Measurements from ENCODE around the gene PITPNC1. TPM values are rescaled to one million over a fixed set of nuclear protein-coding genes. Genes with fewer than 3 reads are reported as not detected.
"Not testable (repeated sequence)": the region's sequence is repeated elsewhere in the genome, so short reads cannot be mapped to it uniquely, and the experiment has no call there.

The PITPNC1 gene
- total RNA-seq, 1 donor from 2014 or later = 18.4 TPM

- TF ChIP-seq, protein P1, sequence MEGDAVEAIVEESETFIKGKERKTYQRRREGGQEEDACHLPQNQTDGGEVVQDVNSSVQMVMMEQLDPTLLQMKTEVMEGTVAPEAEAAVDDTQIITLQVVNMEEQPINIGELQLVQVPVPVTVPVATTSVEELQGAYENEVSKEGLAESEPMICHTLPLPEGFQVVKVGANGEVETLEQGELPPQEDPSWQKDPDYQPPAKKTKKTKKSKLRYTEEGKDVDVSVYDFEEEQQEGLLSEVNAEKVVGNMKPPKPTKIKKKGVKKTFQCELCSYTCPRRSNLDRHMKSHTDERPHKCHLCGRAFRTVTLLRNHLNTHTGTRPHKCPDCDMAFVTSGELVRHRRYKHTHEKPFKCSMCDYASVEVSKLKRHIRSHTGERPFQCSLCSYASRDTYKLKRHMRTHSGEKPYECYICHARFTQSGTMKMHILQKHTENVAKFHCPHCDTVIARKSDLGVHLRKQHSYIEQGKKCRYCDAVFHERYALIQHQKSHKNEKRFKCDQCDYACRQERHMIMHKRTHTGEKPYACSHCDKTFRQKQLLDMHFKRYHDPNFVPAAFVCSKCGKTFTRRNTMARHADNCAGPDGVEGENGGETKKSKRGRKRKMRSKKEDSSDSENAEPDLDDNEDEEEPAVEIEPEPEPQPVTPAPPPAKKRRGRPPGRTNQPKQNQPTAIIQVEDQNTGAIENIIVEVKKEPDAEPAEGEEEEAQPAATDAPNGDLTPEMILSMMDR (conservative IDR thresholded peaks at IDR 0.05; ENCODE audit: low read depth, low read length) = no peak
- DNase-seq (ENCODE audit: low read depth) = no peak
- H3K4me3 ChIP-seq (ENCODE audit: low read depth, low read length) = peak overlapping the region; percentile 94
Observed at GRCh38 chr17:67718325-67718941, 341.4 kb downstream of the PITPNC1 start.

DNA sequence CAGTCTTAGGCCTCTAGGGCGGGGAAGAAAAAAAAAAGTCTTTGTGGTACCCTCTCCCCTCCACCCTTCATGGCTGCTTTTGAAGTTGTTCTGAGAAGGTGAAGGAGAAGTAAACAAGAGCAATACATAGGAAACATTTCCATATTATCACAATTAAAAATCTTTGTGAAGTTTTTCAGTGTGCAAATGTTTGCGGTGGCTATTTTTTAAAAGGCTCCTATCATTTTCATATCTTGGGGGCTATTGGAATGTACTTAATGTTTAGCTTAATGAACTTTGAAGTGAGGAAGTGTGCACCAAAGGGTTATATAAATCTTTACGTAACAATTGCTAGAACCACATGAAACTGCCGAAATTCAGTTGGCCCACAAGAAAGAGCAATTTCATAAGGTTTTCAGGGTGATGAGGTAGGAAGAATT lies 348.3 kb downstream of the PITPNC1 start:
- DNase-seq (ENCODE audit: low read depth) = no peak
- TF ChIP-seq, protein P1 (conservative IDR thresholded peaks at IDR 0.05; ENCODE audit: low read depth, low read length) = no peak
- H3K4me3 ChIP-seq (ENCODE audit: low read depth, low read length) = no peak overlapping the region

DNA sequence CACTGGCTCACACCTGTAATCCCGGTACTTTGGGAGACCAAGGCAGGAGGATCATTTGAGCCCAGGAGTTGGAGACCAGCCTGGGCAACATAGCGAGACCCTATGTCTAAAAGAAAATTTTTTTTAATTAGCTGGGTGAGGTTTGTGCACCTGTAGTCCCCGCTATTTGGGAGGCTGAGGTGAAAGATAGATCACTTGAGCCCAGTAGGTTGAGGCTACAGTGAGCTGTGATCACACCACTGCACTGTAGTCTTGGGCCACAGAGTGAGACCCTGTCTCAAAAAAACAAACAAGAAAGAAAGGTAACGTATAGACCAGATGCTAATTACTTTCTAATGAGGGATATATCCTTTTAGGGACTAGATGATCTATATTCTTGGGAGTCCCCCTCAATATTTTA lies 348.7 kb downstream of the PITPNC1 start:
- TF ChIP-seq, protein P1 (conservative IDR thresholded peaks at IDR 0.05; ENCODE audit: low read depth, low read length) = no peak
- no peak for DNase-seq (ENCODE audit: low read depth)
- H3K4me3 ChIP-seq (ENCODE audit: low read depth, low read length) = no peak overlapping the region

DNA sequence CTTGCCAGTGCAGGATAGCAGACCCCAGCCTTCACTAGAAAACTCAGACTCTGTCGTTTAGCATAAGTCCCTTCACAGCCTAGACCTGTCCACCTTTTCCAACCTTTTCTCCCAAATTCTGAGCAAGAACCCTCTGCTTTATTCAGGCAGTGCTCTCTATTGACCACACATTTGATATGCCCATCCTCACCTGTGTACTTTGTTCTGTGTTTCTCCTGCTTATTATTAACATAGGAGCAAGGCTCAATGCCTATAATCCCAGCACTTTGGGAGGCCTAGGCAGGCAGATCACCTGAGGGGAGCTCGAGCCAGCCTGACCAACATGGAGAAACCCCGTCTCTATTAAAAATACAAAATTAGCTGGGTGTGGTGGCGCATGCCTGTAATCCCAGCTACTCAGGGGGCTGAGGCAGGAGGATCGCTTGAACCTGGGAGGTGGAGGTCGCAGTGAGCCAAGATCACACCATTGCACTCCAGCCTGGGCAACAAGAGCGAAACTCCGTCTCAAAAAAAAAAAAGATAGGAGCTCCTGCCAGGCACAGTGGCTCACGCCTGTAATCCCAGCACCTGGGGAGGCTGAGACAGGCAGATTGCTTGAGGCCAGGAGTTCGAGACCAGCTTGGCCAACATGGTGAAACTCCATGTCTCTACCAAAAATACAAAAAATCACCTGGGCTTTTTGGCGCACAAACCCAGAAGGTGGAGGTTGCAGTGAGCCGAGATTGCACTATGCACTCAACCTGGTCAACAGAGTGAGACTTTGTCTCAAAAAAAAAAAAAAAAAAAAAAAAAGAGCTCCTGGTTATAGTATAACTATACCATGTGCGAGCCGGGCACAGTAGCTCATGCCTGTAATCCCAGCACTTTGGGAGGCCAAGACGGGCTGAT lies 350.3 kb downstream of the PITPNC1 start:
- DNase-seq (ENCODE audit: low read depth); H3K4me3 ChIP-seq (ENCODE audit: low read depth, low read length): not testable (repeated sequence)

- no peak overlapping the region for H3K4me3 ChIP-seq (ENCODE audit: low read depth, low read length)
- no peak for DNase-seq (ENCODE audit: low read depth)
- TF ChIP-seq, protein P1 (conservative IDR thresholded peaks at IDR 0.05; ENCODE audit: low read depth, low read length) = no peak
Observed at GRCh38 chr17:67729903-67730302, 352.8 kb downstream of the PITPNC1 start.

GRCh38 chr17:67730731-67731130 lies 353.6 kb downstream of the PITPNC1 start:
- DNase-seq (ENCODE audit: low read depth) = no peak
- H3K4me3 ChIP-seq (ENCODE audit: low read depth, low read length) = no peak overlapping the region
- TF ChIP-seq, protein P1 (conservative IDR thresholded peaks at IDR 0.05; ENCODE audit: low read depth, low read length) = no peak

DNA sequence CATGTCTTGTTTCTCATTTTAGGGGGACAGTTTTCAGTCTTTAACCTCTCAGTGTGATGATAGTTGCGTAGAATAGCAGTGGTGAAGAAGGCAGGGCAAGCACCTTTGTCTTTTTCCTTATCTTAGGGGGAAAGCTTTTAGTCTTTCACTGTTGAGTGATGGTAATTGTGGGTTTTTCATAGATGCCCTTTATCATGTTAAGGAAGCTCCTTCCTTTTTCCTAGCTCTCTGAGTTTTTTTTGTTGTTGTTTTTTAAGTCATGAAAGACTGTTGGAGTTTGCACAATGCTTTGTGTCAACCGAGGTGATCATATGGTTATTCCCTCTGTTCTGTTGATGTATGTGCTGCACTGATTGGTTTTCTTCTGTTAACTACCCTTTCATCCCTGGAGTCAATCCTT lies 356.4 kb downstream of the PITPNC1 start:
- TF ChIP-seq, protein P1 (conservative IDR thresholded peaks at IDR 0.05; ENCODE audit: low read depth, low read length) = no peak
- H3K4me3 ChIP-seq (ENCODE audit: low read depth, low read length) = no peak overlapping the region
- DNase-seq (ENCODE audit: low read depth) = no peak
